Caco-2 (cell line): ENCODE measurements around the gene CD151. TPM values are rescaled to one million over a fixed set of nuclear protein-coding genes. Genes with fewer than 3 reads are reported as not detected.

ENCODE experiments used
- BruUV-seq: library from RNA; stranded (reverse); fragments of 400-500 nt; replicated peaks from 2 replicates; lab custom pipeline; 2021; lab: Mats Ljungman, UMichigan
- CTCF ChIA-PET: fragments of 300-600 bp; sonication (Branson Sonifier 250); formaldehyde crosslinking; loops from one replicate; lab custom pipeline; 2022; ENCODE audit warnings: antibody characterized with exemption; lab: Charles Lee
- POLR2A ChIA-PET: fragments of 300-600 bp; sonication (Branson Sonifier 250); formaldehyde crosslinking; loops from one replicate; lab custom pipeline; 2022; ENCODE audit warnings: antibody characterized with exemption; lab: Charles Lee
- DNase-seq, 2 experiments: peaks; one replicate each; pipeline versions ENCODE4 v3.0.0 to v3.0.0-alpha.2; 2020 to 2022
- H3K27me3 ChIP-seq: replicated peaks from 2 replicates; pipeline ENCODE4 v1.6.0; 2011; ENCODE audit warnings: low read length; ENCODE audit not compliant: control insufficient read depth, insufficient read depth
- H3K36me3 ChIP-seq: 2 replicates; pipeline ENCODE4 v1.5.1; 2011; ENCODE audit warnings: low read length; ENCODE audit not compliant: control insufficient read depth, insufficient read depth
- H3K4me1 ChIP-seq: fragments of 250-450 bp; sonication (Bioruptor Pico); 2 replicates; pipeline ENCODE4 v1.5.1; 2020; ENCODE audit warnings: mild to moderate bottlenecking
- H3K4me3 ChIP-seq: 2 replicates; pipeline ENCODE4 v1.5.1; 2011; ENCODE audit warnings: low read depth, mild to moderate bottlenecking, control low read depth, low read length
- H3K9me3 ChIP-seq: fragments of 250-450 bp; sonication (Bioruptor Pico); 2 replicates; pipeline ENCODE4 v1.5.1; 2020; ENCODE audit warnings: mild to moderate bottlenecking, moderate library complexity
- H3K27ac Mint-ChIP-seq: one replicate; pipeline ENCODE4 v1.8.0; 2022; ENCODE audit warnings: mixed read lengths; ENCODE audit not compliant: unreplicated experiment
- H3K27me3 Mint-ChIP-seq: one replicate; pipeline ENCODE4 v1.8.0; 2022; ENCODE audit warnings: mixed read lengths; ENCODE audit not compliant: insufficient read depth, unreplicated experiment
- H3K36me3 Mint-ChIP-seq: one replicate; pipeline ENCODE4 v1.8.0; 2022; ENCODE audit warnings: mild to moderate bottlenecking, mixed read lengths; ENCODE audit not compliant: insufficient read depth, unreplicated experiment
- H3K4me1 Mint-ChIP-seq: one replicate; pipeline ENCODE4 v1.8.0; 2022; ENCODE audit warnings: low read depth, mixed read lengths; ENCODE audit not compliant: unreplicated experiment
- H3K4me3 Mint-ChIP-seq: one replicate; pipeline ENCODE4 v1.8.0; 2022; ENCODE audit warnings: mild to moderate bottlenecking, moderate library complexity, mixed read lengths; ENCODE audit not compliant: unreplicated experiment
- H3K9me3 Mint-ChIP-seq: one replicate; pipeline ENCODE4 v1.8.0; 2022; ENCODE audit warnings: mixed read lengths; ENCODE audit not compliant: unreplicated experiment
- intact Hi-C: fragments of 100-400 bp; cut with micrococcal nuclease; formaldehyde crosslinking; loops from one replicate; pipeline ENCODE4 v1.10.0; 2022; ENCODE audit not compliant: unreplicated experiment
- total RNA-seq: library from RNA; stranded (reverse); gene quantifications from 2 replicates; pipeline ENCODE4 v1.2.3, GENCODE V29; 2022
- TF ChIP-seq, protein P1 (sequence below), 2 experiments: fragments of 200-600 bp in 1 of 2; IDR thresholded peaks; 1 replicate in 1 of 2; 2 replicates in 1 of 2; pipeline versions ENCODE4 v1.5.1 to v1.8.0; 2011 to 2022; ENCODE audit warnings: antibody characterized with exemption in 1 of 2, control low read depth in 1 of 2, inconsistent platforms in 1 of 2, low read depth in 1 of 2, low read length in 1 of 2, mild to moderate bottlenecking in 1 of 2, moderate library complexity in 1 of 2; ENCODE audit not compliant: insufficient read depth in 1 of 2, severe bottlenecking in 1 of 2, unreplicated experiment in 1 of 2

The CD151 gene
- total RNA-seq, 1 experiment from 2014 or later = 268 TPM

- ChIA-PET CTCF (no interaction called here), POLR2A (no interaction called here)
- Mint-ChIP-seq H3K4me3 (no peak overlapping the region), H3K27ac (no peak overlapping the region), H3K4me1 (no peaks in the 10 kb centered on the region), H3K36me3 (peaks cover 56% of the 10 kb centered on the region), H3K27me3 (no peaks in the 10 kb centered on the region), H3K9me3 (no peaks in the 10 kb centered on the region)
- H3K4me3 ChIP-seq = no peak overlapping the region
- no peaks in the 10 kb centered on the region; the same call in 1 of the 2 replicates for H3K36me3 ChIP-seq
- peaks cover 6% of the 10 kb centered on the region for H3K4me1 ChIP-seq
- no peaks in the 10 kb centered on the region for H3K27me3 ChIP-seq
- TF ChIP-seq, protein P1, sequence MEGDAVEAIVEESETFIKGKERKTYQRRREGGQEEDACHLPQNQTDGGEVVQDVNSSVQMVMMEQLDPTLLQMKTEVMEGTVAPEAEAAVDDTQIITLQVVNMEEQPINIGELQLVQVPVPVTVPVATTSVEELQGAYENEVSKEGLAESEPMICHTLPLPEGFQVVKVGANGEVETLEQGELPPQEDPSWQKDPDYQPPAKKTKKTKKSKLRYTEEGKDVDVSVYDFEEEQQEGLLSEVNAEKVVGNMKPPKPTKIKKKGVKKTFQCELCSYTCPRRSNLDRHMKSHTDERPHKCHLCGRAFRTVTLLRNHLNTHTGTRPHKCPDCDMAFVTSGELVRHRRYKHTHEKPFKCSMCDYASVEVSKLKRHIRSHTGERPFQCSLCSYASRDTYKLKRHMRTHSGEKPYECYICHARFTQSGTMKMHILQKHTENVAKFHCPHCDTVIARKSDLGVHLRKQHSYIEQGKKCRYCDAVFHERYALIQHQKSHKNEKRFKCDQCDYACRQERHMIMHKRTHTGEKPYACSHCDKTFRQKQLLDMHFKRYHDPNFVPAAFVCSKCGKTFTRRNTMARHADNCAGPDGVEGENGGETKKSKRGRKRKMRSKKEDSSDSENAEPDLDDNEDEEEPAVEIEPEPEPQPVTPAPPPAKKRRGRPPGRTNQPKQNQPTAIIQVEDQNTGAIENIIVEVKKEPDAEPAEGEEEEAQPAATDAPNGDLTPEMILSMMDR (IDR thresholded peaks at IDR 0.05; ENCODE audit: insufficient read depth in 1 of 2, low read depth in 1 of 2, low read length in 1 of 2, severe bottlenecking in 1 of 2, unreplicated experiment in 1 of 2) = no peak
- intact Hi-C loops = no loop called here
- BruUV-seq = no TSS peak
- H3K9me3 ChIP-seq = no peaks in the 10 kb centered on the region
- no peak for DNase-seq
Measured at GRCh38 chr11:855796-856195, 23.0 kb downstream of the CD151 start.

DNA sequence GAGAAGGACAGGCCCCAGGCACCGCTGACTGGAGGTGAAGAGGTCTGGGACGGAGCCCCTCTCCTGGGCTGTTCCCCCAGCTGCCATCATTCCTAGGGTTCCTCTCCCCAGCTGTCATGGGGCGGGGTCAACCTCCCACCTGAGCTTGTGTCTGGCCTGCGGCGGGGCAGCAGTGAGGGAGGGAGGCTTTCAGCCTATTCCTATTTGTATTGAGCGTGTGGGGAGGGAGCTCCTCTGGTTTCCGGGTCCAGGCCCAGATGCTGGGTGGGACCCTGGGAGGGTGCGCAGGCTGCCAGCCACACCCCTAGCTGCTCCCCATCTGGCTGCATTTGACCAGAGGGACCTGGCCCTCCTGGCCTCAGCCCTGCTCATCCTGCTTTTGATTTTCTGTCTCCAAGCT lies 23.6 kb downstream of the CD151 start:
- no TSS peak for BruUV-seq
- Histone ChIP-seq H3K27me3 (no peaks in the 10 kb centered on the region), H3K4me3 (no peak overlapping the region), H3K36me3 (no peaks in the 10 kb centered on the region; the same call in 1 of the 2 replicates), H3K9me3 (no peaks in the 10 kb centered on the region), H3K4me1 (no peaks in the 10 kb centered on the region; the same call in 1 of the 2 replicates)
- intact Hi-C loops = no loop called here
- no peak for DNase-seq
- H3K27ac Mint-ChIP-seq = no peak overlapping the region
- H3K4me3 Mint-ChIP-seq = no peak overlapping the region
- ChIA-PET CTCF (interaction anchor here (0.6 kb wide), 1 partner anchor 8 kb away, joined by 3 read pairs; no protein-coding TSS in a partner anchor), POLR2A (no interaction called here)
- no peaks in the 10 kb centered on the region for H3K9me3 Mint-ChIP-seq
- H3K4me1 Mint-ChIP-seq = no peaks in the 10 kb centered on the region
- H3K27me3 Mint-ChIP-seq = no peaks in the 10 kb centered on the region
- TF ChIP-seq, protein P1 (IDR thresholded peaks at IDR 0.05; ENCODE audit: insufficient read depth in 1 of 2, low read depth in 1 of 2, low read length in 1 of 2, severe bottlenecking in 1 of 2, unreplicated experiment in 1 of 2) = no peak
- H3K36me3 Mint-ChIP-seq = peaks cover 58% of the 10 kb centered on the region

DNA sequence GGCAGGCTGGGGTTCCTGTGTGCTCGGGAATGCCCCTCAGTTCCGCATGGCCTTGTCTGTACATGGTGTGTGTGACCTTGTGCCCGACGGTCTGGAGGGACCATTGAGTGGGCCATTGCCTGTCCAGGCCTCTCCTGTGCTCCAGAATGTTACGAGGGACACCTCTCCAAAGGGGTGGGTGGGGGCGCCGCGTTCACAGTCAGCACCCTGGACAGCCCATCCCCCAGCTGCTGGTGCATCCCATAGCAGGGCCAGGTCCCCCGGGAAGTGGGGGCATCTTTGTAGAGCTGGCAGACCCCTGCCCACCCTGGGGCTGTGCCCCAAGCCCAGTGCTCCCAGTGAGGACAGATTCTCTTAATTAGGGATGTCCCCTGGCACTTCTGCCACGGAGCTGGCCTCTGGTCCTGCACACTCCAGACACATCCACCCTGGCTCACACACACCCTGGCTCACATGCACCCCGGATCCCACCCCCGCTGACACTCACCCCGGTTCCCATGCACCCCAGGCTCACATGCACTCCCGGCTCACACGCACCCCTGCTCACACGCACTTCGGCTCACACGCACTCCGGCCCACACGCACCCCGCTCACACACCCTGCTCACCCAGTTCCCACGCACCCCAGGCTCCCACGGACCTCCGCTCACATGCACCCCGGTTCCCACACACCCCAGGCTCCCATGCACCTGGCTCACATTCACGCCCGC lies 25.5 kb downstream of the CD151 start:
- intact Hi-C loops = no loop called here
- no peak overlapping the region for H3K27ac Mint-ChIP-seq

More for the DNA sequence above, 25.5 kb downstream of the CD151 start:
- ChIA-PET POLR2A (no interaction called here), CTCF (interaction anchor here (1.1 kb wide), 1 partner anchor 39 kb away, joined by 3 read pairs; no protein-coding TSS in a partner anchor)
- Mint-ChIP-seq H3K9me3 (no peaks in the 10 kb centered on the region), H3K27me3 (no peaks in the 10 kb centered on the region), H3K4me1 (no peaks in the 10 kb centered on the region), H3K4me3 (no peak overlapping the region), H3K36me3 (peaks cover 63% of the 10 kb centered on the region)
- Histone ChIP-seq H3K27me3 (no peaks in the 10 kb centered on the region), H3K4me3 (no peak overlapping the region), H3K36me3 (no peaks in the 10 kb centered on the region; the same call in 1 of the 2 replicates), H3K9me3 (no peaks in the 10 kb centered on the region), H3K4me1 (no peaks in the 10 kb centered on the region)
- no peak for DNase-seq
- TF ChIP-seq, protein P1 (IDR thresholded peaks at IDR 0.05; ENCODE audit: insufficient read depth in 1 of 2, low read depth in 1 of 2, low read length in 1 of 2, severe bottlenecking in 1 of 2, unreplicated experiment in 1 of 2) = no peak
- BruUV-seq = no TSS peak
